PFSK-1 (cell line): ENCODE measurements around the gene NDC80.

Source experiments
- FOXP2 ChIP-seq: optimal IDR thresholded peaks from 2 replicates; pipeline ENCODE3; 2011; ENCODE audit warnings: borderline replicate concordance, control low read depth, inconsistent platforms; ENCODE audit not compliant: insufficient read depth; ENCODE audit errors: extremely low read length, extremely low read depth
- POLR2AphosphoS5 ChIP-seq: IDR thresholded peaks from 2 replicates; pipeline ENCODE4 v1.6.1; 2012; ENCODE audit warnings: low read depth, mild to moderate bottlenecking, control low read depth, low read length, moderate library complexity
- SIN3A ChIP-seq: IDR thresholded peaks from 2 replicates; pipeline ENCODE4 v1.6.1; 2012; ENCODE audit warnings: mild to moderate bottlenecking, low read length, moderate library complexity, borderline replicate concordance; ENCODE audit not compliant: insufficient read depth
- TAF1 ChIP-seq: IDR thresholded peaks from 2 replicates; pipeline ENCODE4 v1.6.1; 2012; ENCODE audit warnings: low read length, control low read depth, borderline replicate concordance; ENCODE audit not compliant: insufficient read depth
- TF ChIP-seq, protein P1 (sequence below), 2 experiments: IDR thresholded peaks; 2 replicates each; pipeline versions ENCODE4 v1.6.1 to v1.8.0; 2011 to 2012; ENCODE audit warnings: low read depth in 2 of 2, low read length in 2 of 2, control low read depth in 1 of 2, inconsistent platforms in 1 of 2, mild to moderate bottlenecking in 1 of 2, moderate library complexity in 1 of 2; ENCODE audit not compliant: insufficient read depth in 1 of 2

NDC80 gene

GRCh38 chr18:2654169-2654927 lies 83.0 kb downstream of the NDC80 start:
- TF ChIP-seq POLR2AphosphoS5 = no peak
- TF ChIP-seq FOXP2 = no peak
- TF ChIP-seq SIN3A = no peak
- TF ChIP-seq TAF1 = no peak
- TF ChIP-seq, protein P1, sequence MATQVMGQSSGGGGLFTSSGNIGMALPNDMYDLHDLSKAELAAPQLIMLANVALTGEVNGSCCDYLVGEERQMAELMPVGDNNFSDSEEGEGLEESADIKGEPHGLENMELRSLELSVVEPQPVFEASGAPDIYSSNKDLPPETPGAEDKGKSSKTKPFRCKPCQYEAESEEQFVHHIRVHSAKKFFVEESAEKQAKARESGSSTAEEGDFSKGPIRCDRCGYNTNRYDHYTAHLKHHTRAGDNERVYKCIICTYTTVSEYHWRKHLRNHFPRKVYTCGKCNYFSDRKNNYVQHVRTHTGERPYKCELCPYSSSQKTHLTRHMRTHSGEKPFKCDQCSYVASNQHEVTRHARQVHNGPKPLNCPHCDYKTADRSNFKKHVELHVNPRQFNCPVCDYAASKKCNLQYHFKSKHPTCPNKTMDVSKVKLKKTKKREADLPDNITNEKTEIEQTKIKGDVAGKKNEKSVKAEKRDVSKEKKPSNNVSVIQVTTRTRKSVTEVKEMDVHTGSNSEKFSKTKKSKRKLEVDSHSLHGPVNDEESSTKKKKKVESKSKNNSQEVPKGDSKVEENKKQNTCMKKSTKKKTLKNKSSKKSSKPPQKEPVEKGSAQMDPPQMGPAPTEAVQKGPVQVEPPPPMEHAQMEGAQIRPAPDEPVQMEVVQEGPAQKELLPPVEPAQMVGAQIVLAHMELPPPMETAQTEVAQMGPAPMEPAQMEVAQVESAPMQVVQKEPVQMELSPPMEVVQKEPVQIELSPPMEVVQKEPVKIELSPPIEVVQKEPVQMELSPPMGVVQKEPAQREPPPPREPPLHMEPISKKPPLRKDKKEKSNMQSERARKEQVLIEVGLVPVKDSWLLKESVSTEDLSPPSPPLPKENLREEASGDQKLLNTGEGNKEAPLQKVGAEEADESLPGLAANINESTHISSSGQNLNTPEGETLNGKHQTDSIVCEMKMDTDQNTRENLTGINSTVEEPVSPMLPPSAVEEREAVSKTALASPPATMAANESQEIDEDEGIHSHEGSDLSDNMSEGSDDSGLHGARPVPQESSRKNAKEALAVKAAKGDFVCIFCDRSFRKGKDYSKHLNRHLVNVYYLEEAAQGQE (IDR thresholded peaks at IDR 0.05; ENCODE audit: insufficient read depth in 1 of 2, low read depth in 2 of 2, low read length in 2 of 2) = no peak

DNA sequence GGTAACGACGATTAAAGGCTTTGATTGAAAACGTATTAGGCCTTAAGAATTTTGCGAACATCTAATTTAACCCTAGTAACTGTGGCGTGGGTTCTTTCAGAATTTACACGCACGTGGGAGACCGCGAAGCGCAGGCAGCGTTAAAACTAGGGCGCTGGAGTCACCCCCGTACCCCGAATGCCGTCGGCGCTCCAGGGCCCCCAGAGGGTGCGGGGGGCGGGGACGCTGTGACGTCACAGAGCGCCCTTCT lies 83.5 kb downstream of the NDC80 start:
- TF ChIP-seq POLR2AphosphoS5 (no peak), SIN3A (no peak), FOXP2 (no peak)

- TF ChIP-seq TAF1 (peak; percentile 93), POLR2AphosphoS5 (peak; percentile 97), SIN3A (peak; percentile 63; the same call in 1 of the 2 replicates), FOXP2 (no peak)
- TF ChIP-seq, protein P1 (IDR thresholded peaks at IDR 0.05; ENCODE audit: insufficient read depth in 1 of 2, low read depth in 2 of 2, low read length in 2 of 2) = peak; percentile 11 to 47; a peak in 2 of 4 replicates
Measured at GRCh38 chr18:2655178-2655953, 84.0 kb downstream of the NDC80 start, which contains the start of gene SMCHD1. TSS of gene SMCHD1 (plus strand) at chr18:2655726. CDS start at chr18:2656076, 350 bp downstream.

DNA sequence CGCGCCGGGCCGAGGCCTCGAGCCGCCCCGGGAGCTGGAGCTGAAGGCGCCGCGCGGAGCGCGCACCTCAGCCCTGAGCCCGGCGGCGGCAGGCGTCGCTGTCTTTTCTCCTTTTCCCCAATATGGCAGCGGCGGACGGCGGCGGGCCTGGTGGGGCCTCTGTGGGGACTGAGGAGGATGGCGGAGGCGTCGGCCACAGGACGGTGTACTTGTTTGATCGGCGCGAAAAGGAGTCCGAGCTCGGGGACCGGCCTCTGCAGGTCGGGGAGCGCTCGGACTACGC lies 84.5 kb downstream of the NDC80 start:
- TF ChIP-seq, protein P1 (IDR thresholded peaks at IDR 0.05; ENCODE audit: insufficient read depth in 1 of 2, low read depth in 2 of 2, low read length in 2 of 2) = no peak
- TF ChIP-seq SIN3A (no peak), TAF1 (no peak), POLR2AphosphoS5 (no peak), FOXP2 (no peak)

DNA sequence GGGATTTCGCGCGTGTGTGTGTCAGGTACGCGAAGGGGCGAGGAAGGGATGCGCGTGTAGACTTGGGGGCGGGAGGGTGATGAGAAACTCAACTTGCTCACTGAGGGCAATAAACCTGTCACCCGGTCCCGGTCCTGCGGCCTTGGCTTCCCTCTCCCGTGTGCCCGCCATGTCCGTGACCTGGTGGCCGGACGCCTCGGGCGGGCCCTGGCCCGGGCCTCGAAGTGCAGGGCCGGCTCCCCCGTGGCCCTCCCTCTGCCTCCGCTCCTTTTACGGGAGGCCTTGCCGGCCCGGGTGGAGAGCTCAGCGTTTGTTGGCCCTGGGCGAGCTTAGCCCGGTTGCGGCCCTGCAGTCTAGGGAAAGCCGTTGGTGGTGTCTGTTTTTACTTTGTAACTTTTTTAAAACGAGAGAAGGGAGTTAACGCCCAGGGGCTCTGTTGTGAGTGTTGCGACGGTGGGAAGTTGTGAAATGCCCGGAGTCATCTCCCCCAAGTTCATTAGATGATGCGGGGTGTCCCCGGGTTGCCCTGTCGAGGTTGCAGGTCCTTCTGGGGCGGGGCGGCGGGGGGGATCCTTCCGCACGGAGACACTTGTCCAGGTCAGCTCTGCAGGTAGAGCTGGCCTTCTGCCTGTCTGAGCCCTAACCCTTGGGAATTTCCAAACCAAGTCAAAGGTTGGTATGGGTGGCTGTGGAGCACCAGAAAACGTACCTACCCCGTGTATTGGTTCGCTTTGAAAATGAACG lies 85.1 kb downstream of the NDC80 start:
- TF ChIP-seq SIN3A (peak; percentile 45; the same call in 1 of the 2 replicates), POLR2AphosphoS5 (no peak)
